Measurements from ENCODE around the gene MAPK12.

DNA sequence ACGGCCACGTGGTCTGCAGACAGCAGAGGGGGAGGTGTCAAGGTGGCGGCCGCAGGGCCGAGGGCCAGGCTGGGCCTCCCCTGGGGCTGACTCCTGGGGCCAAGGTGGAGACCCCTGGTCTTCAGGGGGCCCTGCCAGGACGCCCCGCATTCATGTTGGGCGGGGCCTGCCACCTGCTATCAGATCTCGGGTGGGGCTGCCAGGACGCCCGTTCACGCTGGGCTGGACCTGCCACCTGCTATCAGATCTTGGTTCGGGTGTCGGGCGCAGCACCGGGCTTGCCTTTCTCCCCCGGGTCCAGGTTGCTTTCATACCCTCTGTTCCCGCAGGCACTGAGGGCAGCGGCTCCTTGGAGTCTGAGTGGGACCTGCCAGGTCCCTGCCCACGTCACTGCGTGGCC is 24.8 kb upstream of the MAPK12 start:
- TF ChIP-seq POLR2A (IDR thresholded peaks at IDR 0.05) (no peak), CTCF (IDR thresholded peaks at IDR 0.05) (no peak)

Measured in thyroid gland (tissue), 4 donors.